Activated CD8-positive, alpha-beta T cell treated with anti-CD3 and anti-CD28 coated beads, Interleukin-2, amount 10 ng/mL, durations not matched to agents 7 days and 5 days (primary cell): Measurements from ENCODE around the gene TMTC4. TPM values are rescaled to one million over a fixed set of nuclear protein-coding genes. Genes with fewer than 3 reads are reported as not detected.
"Not testable (repeated sequence)": the region's sequence is repeated elsewhere in the genome, so short reads cannot be mapped to it uniquely, and the experiment has no call there.

Source experiments
- ATAC-seq: fragments of 150-1000 bp; cut with Tn5 transposase; one replicate; pipeline ENCODE4 v1.10.0; 2021; ENCODE audit warnings: moderate library complexity
- CTCF ChIA-PET: fragments of 350-600 bp; sonication (Branson Sonifier 250); formaldehyde crosslinking; loops from one replicate; lab custom pipeline; 2021; ENCODE audit warnings: antibody characterized with exemption; lab: Charles Lee
- POLR2A ChIA-PET: fragments of 350-600 bp; sonication (Branson Sonifier 250); formaldehyde crosslinking; loops from one replicate; lab custom pipeline; 2021; ENCODE audit warnings: antibody characterized with exemption; lab: Charles Lee
- DNase-seq: peaks from one replicate; pipeline ENCODE4 v3.0.0-alpha.2; 2020
- H3K27ac Mint-ChIP-seq: one replicate; pipeline ENCODE4 v1.8.0; 2021; ENCODE audit warnings: mild to moderate bottlenecking, mixed read lengths
- H3K27me3 Mint-ChIP-seq: one replicate; pipeline ENCODE4 v1.8.0; 2021; ENCODE audit warnings: low read depth, mixed read lengths
- H3K36me3 Mint-ChIP-seq: one replicate; pipeline ENCODE4 v1.8.0; 2021; ENCODE audit warnings: low read depth, mixed read lengths
- H3K4me1 Mint-ChIP-seq: one replicate; pipeline ENCODE4 v1.8.0; 2021; ENCODE audit warnings: low read depth, mixed read lengths
- H3K4me3 Mint-ChIP-seq: one replicate; pipeline ENCODE4 v1.8.0; 2021; ENCODE audit warnings: mild to moderate bottlenecking, mixed read lengths
- H3K9me3 Mint-ChIP-seq: one replicate; pipeline ENCODE4 v1.8.0; 2022; ENCODE audit warnings: mixed read lengths; ENCODE audit not compliant: insufficient read depth
- total RNA-seq, 2 experiments: library from RNA; stranded (reverse); gene quantifications; one replicate each; pipeline ENCODE4 v1.2.3, GENCODE V29; 2021

TMTC4 gene
- total RNA-seq, 2 experiments from 2014 or later: 26.8 to 27.5 TPM

- no peak overlapping the region for H3K4me3 Mint-ChIP-seq
- DNase-seq (no peak), ATAC-seq (no peak)
- H3K36me3 Mint-ChIP-seq: peaks cover 31% of the 10 kb centered on the region
- POLR2A ChIA-PET: no interaction called here
- peaks cover 9% of the 10 kb centered on the region for H3K9me3 Mint-ChIP-seq
- H3K4me1 Mint-ChIP-seq: peaks cover 53% of the 10 kb centered on the region
- no peaks in the 10 kb centered on the region for H3K27me3 Mint-ChIP-seq
- CTCF ChIA-PET: interaction anchor here (1.2 kb wide), 1 partner anchor 8 kb away, joined by 3 read pairs; no protein-coding TSS in a partner anchor
- peak overlapping the region; percentile 71 for H3K27ac Mint-ChIP-seq
Measured at GRCh38 chr13:100581030-100581429, 93.6 kb downstream of the TMTC4 start.

GRCh38 chr13:100580045-100580444 lies 94.5 kb downstream of the TMTC4 start:
- Mint-ChIP-seq H3K27ac (no peak overlapping the region), H3K9me3 (peaks cover 8% of the 10 kb centered on the region), H3K4me3 (no peak overlapping the region), H3K4me1 (peaks cover 54% of the 10 kb centered on the region), H3K27me3 (no peaks in the 10 kb centered on the region), H3K36me3 (peaks cover 28% of the 10 kb centered on the region)
- ChIA-PET POLR2A (interaction anchor here (1.1 kb wide), 1 partner anchor 8 kb away, joined by 3 read pairs; no protein-coding TSS in a partner anchor), CTCF (no interaction called here)
- no peak for DNase-seq
- ATAC-seq: no peak

- H3K27me3 Mint-ChIP-seq, H3K9me3 Mint-ChIP-seq, POLR2A ChIA-PET: not testable (repeated sequence)
Measured at GRCh38 chr13:100577239-100577638, 97.4 kb downstream of the TMTC4 start.

GRCh38 chr13:100573121-100573520 lies 101.5 kb downstream of the TMTC4 start:
- CTCF ChIA-PET: interaction anchor here (0.6 to 8.0 kb wide), 26 partner anchors 9 to 916 kb away, joined by 3 to 167 read pairs (median 3); partner anchors contain the start of genes GGACT and TMTC4
- Mint-ChIP-seq H3K4me3 (no peak overlapping the region), H3K27me3 (no peaks in the 10 kb centered on the region), H3K9me3 (no peaks in the 10 kb centered on the region), H3K27ac (no peak overlapping the region), H3K36me3 (peaks cover 1% of the 10 kb centered on the region), H3K4me1 (peaks cover 30% of the 10 kb centered on the region)
- POLR2A ChIA-PET: interaction anchor here (1.5 kb wide), 1 partner anchor 15 kb away, joined by 8 read pairs; the partner anchor contains the start of gene GGACT
- DNase-seq: peak; percentile 84
- peak; percentile 89 for ATAC-seq

More at GRCh38 chr13:100577239-100577638, 97.4 kb downstream of the TMTC4 start:
- Mint-ChIP-seq H3K36me3 (peaks cover 17% of the 10 kb centered on the region), H3K4me1 (peaks cover 51% of the 10 kb centered on the region)
- ATAC-seq, H3K4me3 Mint-ChIP-seq, DNase-seq, H3K27ac Mint-ChIP-seq: not testable (repeated sequence)
- CTCF ChIA-PET: interaction anchor here (8.0 kb wide), 1 partner anchor 12 kb away, joined by 167 read pairs; the partner anchor contains the start of gene GGACT

GRCh38 chr13:100566543-100566942 lies 108.1 kb downstream of the TMTC4 start:
- peaks cover 1% of the 10 kb centered on the region for H3K36me3 Mint-ChIP-seq
- H3K4me3 Mint-ChIP-seq: no peak overlapping the region
- DNase-seq: no peak
- no peaks in the 10 kb centered on the region for H3K27me3 Mint-ChIP-seq
- CTCF ChIA-PET: no interaction called here
- H3K27ac Mint-ChIP-seq: no peak overlapping the region
- POLR2A ChIA-PET: interaction anchor here (0.5 kb wide), 1 partner anchor 549 kb away, joined by 4 read pairs; no protein-coding TSS in a partner anchor
- H3K9me3 Mint-ChIP-seq: no peaks in the 10 kb centered on the region
- no peak for ATAC-seq
- H3K4me1 Mint-ChIP-seq: peaks cover 6% of the 10 kb centered on the region

- peaks cover 6% of the 10 kb centered on the region for H3K4me1 Mint-ChIP-seq
- no peak overlapping the region for H3K27ac Mint-ChIP-seq
- no peaks in the 10 kb centered on the region for H3K9me3 Mint-ChIP-seq
- DNase-seq (no peak), ATAC-seq (no peak)
- ChIA-PET POLR2A (no interaction called here), CTCF (interaction anchor here (1.0 to 1.4 kb wide), 2 partner anchors 9 to 563 kb away, joined by 3 to 6 read pairs; no protein-coding TSS in a partner anchor)
- H3K27me3 Mint-ChIP-seq: no peaks in the 10 kb centered on the region
- peaks cover 1% of the 10 kb centered on the region for H3K36me3 Mint-ChIP-seq
- H3K4me3 Mint-ChIP-seq: no peak overlapping the region
Measured at GRCh38 chr13:100565286-100565685, 109.3 kb downstream of the TMTC4 start.

GRCh38 chr13:100564444-100565223 lies 110.0 kb downstream of the TMTC4 start:
- H3K27ac Mint-ChIP-seq: no peak overlapping the region
- POLR2A ChIA-PET: no interaction called here
- CTCF ChIA-PET: interaction anchor here (0.8 to 1.4 kb wide), 4 partner anchors 9 to 563 kb away, joined by 3 to 6 read pairs (median 4); no protein-coding TSS in a partner anchor

GRCh38 chr13:100563779-100564178 lies 110.8 kb downstream of the TMTC4 start:
- Mint-ChIP-seq H3K4me1 (peaks cover 6% of the 10 kb centered on the region), H3K36me3 (no peaks in the 10 kb centered on the region), H3K27ac (no peak overlapping the region), H3K27me3 (no peaks in the 10 kb centered on the region), H3K4me3 (no peak overlapping the region), H3K9me3 (no peaks in the 10 kb centered on the region)
- ChIA-PET CTCF (interaction anchor here (0.8 to 1.2 kb wide), 2 partner anchors 10 to 19 kb away, joined by 3 to 4 read pairs; no protein-coding TSS in a partner anchor), POLR2A (interaction anchor here (0.6 kb wide), 1 partner anchor 353 kb away, joined by 3 read pairs; no protein-coding TSS in a partner anchor)
- DNase-seq: no peak
- no peak for ATAC-seq

More at GRCh38 chr13:100564444-100565223, 110.0 kb downstream of the TMTC4 start:
- DNase-seq (no peak), ATAC-seq (no peak)
- H3K36me3 Mint-ChIP-seq: no peaks in the 10 kb centered on the region
- no peaks in the 10 kb centered on the region for H3K9me3 Mint-ChIP-seq
- H3K4me3 Mint-ChIP-seq: no peak overlapping the region
- peaks cover 6% of the 10 kb centered on the region for H3K4me1 Mint-ChIP-seq
- H3K27me3 Mint-ChIP-seq: no peaks in the 10 kb centered on the region

- ATAC-seq: no peak
- Mint-ChIP-seq H3K27me3 (peaks cover 2% of the 10 kb centered on the region), H3K4me1 (peaks cover 6% of the 10 kb centered on the region), H3K4me3 (no peak overlapping the region), H3K9me3 (no peaks in the 10 kb centered on the region), H3K36me3 (no peaks in the 10 kb centered on the region), H3K27ac (no peak overlapping the region)
- ChIA-PET CTCF (interaction anchor here (1.4 kb wide), 1 partner anchor 11 kb away, joined by 14 read pairs; no protein-coding TSS in a partner anchor), POLR2A (no interaction called here)
- DNase-seq: no peak
Measured at GRCh38 chr13:100561599-100562204, 112.9 kb downstream of the TMTC4 start.

GRCh38 chr13:100561158-100561499 lies 113.5 kb downstream of the TMTC4 start:
- no peak for DNase-seq
- Mint-ChIP-seq H3K27me3 (peaks cover 2% of the 10 kb centered on the region), H3K9me3 (no peaks in the 10 kb centered on the region), H3K27ac (no peak overlapping the region), H3K36me3 (no peaks in the 10 kb centered on the region), H3K4me1 (peaks cover 6% of the 10 kb centered on the region), H3K4me3 (no peak overlapping the region)
- no peak for ATAC-seq
- CTCF ChIA-PET: interaction anchor here (1.4 kb wide), 1 partner anchor 12 kb away, joined by 14 read pairs; no protein-coding TSS in a partner anchor
- POLR2A ChIA-PET: no interaction called here

GRCh38 chr13:100560498-100561157 lies 114.0 kb downstream of the TMTC4 start:
- Mint-ChIP-seq H3K4me3 (no peak overlapping the region), H3K27me3 (peaks cover 2% of the 10 kb centered on the region), H3K9me3 (no peaks in the 10 kb centered on the region), H3K27ac (no peak overlapping the region), H3K36me3 (no peaks in the 10 kb centered on the region), H3K4me1 (peaks cover 5% of the 10 kb centered on the region)
- DNase-seq (no peak), ATAC-seq (no peak)
- CTCF ChIA-PET: interaction anchor here (0.7 to 1.4 kb wide), 4 partner anchors 12 to 1142 kb away, joined by 3 to 14 read pairs (median 3); no protein-coding TSS in a partner anchor
- POLR2A ChIA-PET: no interaction called here
